Left ventricle myocardium inferior (tissue), 1 donor: ENCODE measurements around the gene IL16. TPM values are rescaled to one million over a fixed set of nuclear protein-coding genes. Genes with fewer than 3 reads are reported as not detected.

ENCODE experiments used
- DNase-seq: peaks from one replicate; pipeline ENCODE4 v3.0.0-alpha.2; 2020
- H3K27ac ChIP-seq: fragments of 200-600 bp; replicated peaks from 2 replicates; pipeline ENCODE4 v1.8.0; 2021
- H3K27me3 ChIP-seq: fragments of 200-600 bp; 2 replicates; pipeline ENCODE4 v1.8.0; 2021; ENCODE audit warnings: low read depth
- H3K36me3 ChIP-seq: fragments of 200-600 bp; 2 replicates; pipeline ENCODE4 v1.8.0; 2021
- H3K4me1 ChIP-seq: fragments of 200-600 bp; 2 replicates; pipeline ENCODE4 v1.8.0; 2021
- H3K4me3 ChIP-seq: fragments of 200-600 bp; 2 replicates; pipeline ENCODE4 v1.8.0; 2021; ENCODE audit warnings: mild to moderate bottlenecking, moderate library complexity
- H3K9me3 ChIP-seq: fragments of 200-600 bp; replicated peaks from 2 replicates; pipeline ENCODE4 v1.8.0; 2021
- intact Hi-C: fragments of 100-400 bp; cut with micrococcal nuclease; formaldehyde crosslinking; loops from one replicate; pipeline ENCODE4 v1.11.0; 2022
- total RNA-seq: library from RNA; stranded (reverse); fragmentation: NEBNext Ultra II Directional; extraction: Animal tissue kit (Norgen Biotek cat#: 25700); gene quantifications from one replicate; pipeline ENCODE4 v1.2.1, GENCODE V29; 2021
- TF ChIP-seq, protein P1 (sequence below): fragments of 200-600 bp; IDR thresholded peaks from 2 replicates; pipeline ENCODE4 v1.8.0; 2021; ENCODE audit warnings: antibody characterized with exemption, mild to moderate bottlenecking, borderline replicate concordance
- donor health status: DM: no; HTN: yes; CAD: no; lungs with severe emphysema.

IL16 gene
- total RNA-seq, 1 donor from 2014 or later, result 3.8 TPM

DNA sequence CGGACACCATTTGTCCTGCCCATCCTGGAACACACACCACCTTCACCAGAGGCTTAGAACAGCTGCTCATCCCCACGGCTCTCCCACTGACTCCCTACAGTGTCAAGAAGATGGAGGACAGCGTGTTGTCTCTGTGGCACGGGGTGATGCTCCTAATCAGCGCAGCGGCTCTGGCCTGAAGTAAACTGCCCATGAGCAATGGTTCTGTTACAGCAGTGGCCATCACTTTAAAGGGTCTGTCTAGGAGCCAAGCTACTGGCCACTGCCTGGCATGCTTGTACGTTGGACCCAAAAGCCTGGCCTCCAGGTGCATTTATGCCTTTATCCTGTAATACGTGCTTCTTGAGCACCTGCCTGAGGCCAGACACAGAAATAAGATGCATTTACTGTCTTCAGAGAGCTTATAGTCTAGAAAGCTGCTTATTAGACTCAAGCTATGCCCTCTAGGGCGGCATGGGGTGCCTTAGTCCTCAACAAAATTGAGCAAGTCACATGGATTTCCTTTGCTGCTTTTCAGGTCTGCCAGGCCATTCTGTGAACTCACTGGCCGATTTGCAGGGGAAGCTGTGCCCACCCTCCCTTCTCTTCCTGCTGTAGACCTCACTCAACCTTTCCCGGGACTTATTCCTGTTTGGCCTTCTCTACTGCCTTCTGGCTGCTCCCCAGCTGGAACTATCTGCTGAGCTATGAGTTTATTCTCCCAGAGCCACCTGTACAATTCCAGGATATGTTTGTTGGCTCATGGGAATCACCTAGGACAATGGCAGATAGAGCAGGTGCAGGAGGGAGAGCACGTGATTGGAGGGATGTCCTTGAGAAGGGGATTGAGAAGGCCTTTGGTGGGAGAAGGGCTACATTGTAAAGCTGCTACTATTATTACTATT lies 75.3 kb downstream of the IL16 start:
- Histone ChIP-seq H3K9me3 (peaks cover 6% of the 10 kb centered on the region), H3K4me3 (no peak overlapping the region), H3K27me3 (no peaks in the 10 kb centered on the region), H3K4me1 (peaks cover 6% of the 10 kb centered on the region), H3K27ac (no peak overlapping the region), H3K36me3 (peaks cover 15% of the 10 kb centered on the region)
- no peak for DNase-seq
- intact Hi-C loops, result loop anchor here (10.0 kb wide), 1 partner anchor 63 kb away; no protein-coding TSS in a partner anchor
- TF ChIP-seq, protein P1, sequence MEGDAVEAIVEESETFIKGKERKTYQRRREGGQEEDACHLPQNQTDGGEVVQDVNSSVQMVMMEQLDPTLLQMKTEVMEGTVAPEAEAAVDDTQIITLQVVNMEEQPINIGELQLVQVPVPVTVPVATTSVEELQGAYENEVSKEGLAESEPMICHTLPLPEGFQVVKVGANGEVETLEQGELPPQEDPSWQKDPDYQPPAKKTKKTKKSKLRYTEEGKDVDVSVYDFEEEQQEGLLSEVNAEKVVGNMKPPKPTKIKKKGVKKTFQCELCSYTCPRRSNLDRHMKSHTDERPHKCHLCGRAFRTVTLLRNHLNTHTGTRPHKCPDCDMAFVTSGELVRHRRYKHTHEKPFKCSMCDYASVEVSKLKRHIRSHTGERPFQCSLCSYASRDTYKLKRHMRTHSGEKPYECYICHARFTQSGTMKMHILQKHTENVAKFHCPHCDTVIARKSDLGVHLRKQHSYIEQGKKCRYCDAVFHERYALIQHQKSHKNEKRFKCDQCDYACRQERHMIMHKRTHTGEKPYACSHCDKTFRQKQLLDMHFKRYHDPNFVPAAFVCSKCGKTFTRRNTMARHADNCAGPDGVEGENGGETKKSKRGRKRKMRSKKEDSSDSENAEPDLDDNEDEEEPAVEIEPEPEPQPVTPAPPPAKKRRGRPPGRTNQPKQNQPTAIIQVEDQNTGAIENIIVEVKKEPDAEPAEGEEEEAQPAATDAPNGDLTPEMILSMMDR, result no peak

- H3K27ac ChIP-seq, result no peak overlapping the region
- peaks cover 21% of the 10 kb centered on the region for H3K36me3 ChIP-seq
- no peak overlapping the region for H3K4me3 ChIP-seq
- intact Hi-C loops, result loop anchor here (10.0 kb wide), 1 partner anchor 62 kb away; no protein-coding TSS in a partner anchor
- TF ChIP-seq, protein P1, result no peak
- H3K9me3 ChIP-seq, result peaks cover 13% of the 10 kb centered on the region
- no peaks in the 10 kb centered on the region for H3K27me3 ChIP-seq
- DNase-seq, result no peak
- H3K4me1 ChIP-seq, result peaks cover 6% of the 10 kb centered on the region
Measured at GRCh38 chr15:81273200-81273599, 76.5 kb downstream of the IL16 start.

GRCh38 chr15:81273855-81274254 lies 77.2 kb downstream of the IL16 start:
- DNase-seq, result no peak
- Histone ChIP-seq H3K4me1 (peaks cover 6% of the 10 kb centered on the region), H3K4me3 (no peak overlapping the region), H3K27me3 (no peaks in the 10 kb centered on the region), H3K36me3 (peaks cover 21% of the 10 kb centered on the region), H3K9me3 (peaks cover 13% of the 10 kb centered on the region), H3K27ac (no peak overlapping the region)
- TF ChIP-seq, protein P1, result no peak
- intact Hi-C loops, result loop anchor here (10.0 kb wide), 1 partner anchor 61 kb away; no protein-coding TSS in a partner anchor

- TF ChIP-seq, protein P1, result no peak
- Histone ChIP-seq H3K4me3 (no peak overlapping the region), H3K4me1 (peaks cover 6% of the 10 kb centered on the region), H3K36me3 (peaks cover 19% of the 10 kb centered on the region), H3K27me3 (no peaks in the 10 kb centered on the region), H3K27ac (no peak overlapping the region), H3K9me3 (peaks cover 13% of the 10 kb centered on the region)
- intact Hi-C loops, result loop anchor here (10.0 kb wide), 1 partner anchor 61 kb away; no protein-coding TSS in a partner anchor
- DNase-seq, result no peak
Measured at GRCh38 chr15:81274255-81274654, 77.6 kb downstream of the IL16 start.

DNA sequence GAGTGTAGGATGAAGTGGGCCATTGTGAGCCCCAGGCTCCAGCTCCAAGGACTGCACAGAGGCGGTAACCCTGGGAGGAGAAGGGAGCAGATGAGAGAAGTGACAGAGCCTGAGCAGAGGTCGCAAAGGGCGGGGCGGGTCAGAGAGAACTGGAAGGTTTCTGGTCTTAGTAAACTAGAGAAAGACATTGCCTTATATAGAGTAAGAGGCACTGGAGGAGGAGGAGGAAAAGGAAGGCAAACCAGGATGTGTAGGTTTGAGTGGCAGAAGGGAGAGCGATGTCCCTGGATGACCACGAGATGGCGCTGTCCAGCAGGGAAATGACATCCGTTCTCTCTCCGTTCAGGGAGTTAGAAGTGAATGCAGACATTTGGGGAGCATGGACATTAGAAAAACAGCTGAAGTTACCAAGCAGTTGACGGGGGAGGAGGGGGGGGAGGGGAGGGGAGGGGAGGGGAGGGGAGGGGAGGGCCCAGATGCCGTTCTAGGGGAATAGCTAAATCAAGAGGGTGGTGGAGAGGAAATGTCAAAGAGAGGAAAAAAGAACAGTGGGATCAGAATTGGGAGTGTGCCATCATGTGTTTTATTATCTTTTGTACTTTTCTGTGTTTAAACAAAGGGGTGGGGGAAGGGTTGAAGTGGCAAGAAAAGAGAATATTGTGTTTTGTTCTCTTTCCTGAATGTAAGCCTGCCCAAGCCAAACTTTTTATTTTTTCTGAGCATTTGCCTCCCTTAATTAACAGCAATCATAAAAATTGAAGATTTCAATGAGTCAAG lies 78.4 kb downstream of the IL16 start:
- intact Hi-C loops, result loop anchor here (10.0 kb wide), 1 partner anchor 60 kb away; no protein-coding TSS in a partner anchor
- Histone ChIP-seq H3K4me3 (no peak overlapping the region), H3K9me3 (peaks cover 13% of the 10 kb centered on the region), H3K27me3 (no peaks in the 10 kb centered on the region), H3K4me1 (peaks cover 9% of the 10 kb centered on the region), H3K27ac (peak overlapping the region; percentile 66), H3K36me3 (peaks cover 10% of the 10 kb centered on the region)
- TF ChIP-seq, protein P1, result peak; percentile 81
- peak; percentile 42 for DNase-seq
